NCI-H2081 (cell line): Measurements from ENCODE around the gene SMIM36.
"Not testable (repeated sequence)": the region's sequence is repeated elsewhere in the genome, so short reads cannot be mapped to it uniquely, and the experiment has no call there.

Experiments
- DNase-seq, 2 experiments: peaks; one replicate each; lab custom pipeline; 2025; lab: John Stamatoyannopoulos, UW

Gene SMIM36

GRCh38 chr17:55454906-55455474, 56.3 kb downstream of the SMIM36 start:
- no peak for DNase-seq

GRCh38 chr17:55453839-55454557, 57.3 kb downstream of the SMIM36 start:
- DNase-seq: no peak

- no peak for DNase-seq
These were observed 59.0 kb downstream of the SMIM36 start for GRCh38 chr17:55452139-55452790.

GRCh38 chr17:55451758-55452138, 59.5 kb downstream of the SMIM36 start:
- DNase-seq: no peak

GRCh38 chr17:55451203-55451641, 60.0 kb downstream of the SMIM36 start:
- DNase-seq: no peak

- DNase-seq: no peak
These were observed 60.9 kb downstream of the SMIM36 start for GRCh38 chr17:55450232-55450825.

- no peak for DNase-seq
These were observed 62.6 kb downstream of the SMIM36 start for GRCh38 chr17:55448681-55449080.

- DNase-seq: no peak
These were observed 64.6 kb downstream of the SMIM36 start for GRCh38 chr17:55446581-55447205.

GRCh38 chr17:55446004-55446403, 65.2 kb downstream of the SMIM36 start:
- DNase-seq: not testable (repeated sequence)

- DNase-seq: no peak
These were observed 66.5 kb downstream of the SMIM36 start for GRCh38 chr17:55444471-55445441.

- no peak for DNase-seq
These were observed 67.3 kb downstream of the SMIM36 start for GRCh38 chr17:55443904-55444303.

- DNase-seq: no peak
These were observed 68.1 kb downstream of the SMIM36 start for GRCh38 chr17:55442953-55443683.

- no peak for DNase-seq
These were observed 68.8 kb downstream of the SMIM36 start for GRCh38 chr17:55442462-55442861.

GRCh38 chr17:55441544-55441943, 69.7 kb downstream of the SMIM36 start:
- peak in 1 of 2 experiments; percentile 46 for DNase-seq

GRCh38 chr17:55440391-55440790, 70.9 kb downstream of the SMIM36 start:
- DNase-seq: no peak

GRCh38 chr17:55437159-55437605, 74.1 kb downstream of the SMIM36 start:
- no peak for DNase-seq

GRCh38 chr17:55436224-55437158, 74.8 kb downstream of the SMIM36 start:
- DNase-seq: no peak

GRCh38 chr17:55435408-55435807, 75.8 kb downstream of the SMIM36 start:
- DNase-seq: no peak

GRCh38 chr17:55434721-55435120, 76.5 kb downstream of the SMIM36 start:
- no peak for DNase-seq
